ENCODE measurements around the gene ERAP2.
A peak's percentile ranks its signal among the peaks of the same experiment; 100 is the strongest.

Gene ERAP2

GRCh38 chr5:96885518-96886338 is 9.4 kb downstream of the ERAP2 start:
- peak; percentile 53 for TF ChIP-seq TAF1 (IDR thresholded peaks at IDR 0.05; ENCODE audit: low read depth, low read length)
- TF ChIP-seq SPI1 (IDR thresholded peaks at IDR 0.05; ENCODE audit: low read depth, low read length): peak; percentile 99
- no peak for TF ChIP-seq PAX5 (IDR thresholded peaks at IDR 0.05; ENCODE audit: insufficient read depth, low read length, severe bottlenecking)
- no peak for TF ChIP-seq POU2F2 (IDR thresholded peaks at IDR 0.05; ENCODE audit: low read depth, low read length)
- peak; percentile 64; the same call in 1 of the 2 replicates for TF ChIP-seq POLR2A (IDR thresholded peaks at IDR 0.05; ENCODE audit: low read depth, low read length)
- TF ChIP-seq POLR2AphosphoS5 (IDR thresholded peaks at IDR 0.05; ENCODE audit: low read depth, low read length): peak; percentile 53; the same call in 1 of the 2 replicates
- no peak for DNase-seq (ENCODE audit: insufficient read length, low spot score)
- peak; percentile 93 for FAIRE-seq

DNA sequence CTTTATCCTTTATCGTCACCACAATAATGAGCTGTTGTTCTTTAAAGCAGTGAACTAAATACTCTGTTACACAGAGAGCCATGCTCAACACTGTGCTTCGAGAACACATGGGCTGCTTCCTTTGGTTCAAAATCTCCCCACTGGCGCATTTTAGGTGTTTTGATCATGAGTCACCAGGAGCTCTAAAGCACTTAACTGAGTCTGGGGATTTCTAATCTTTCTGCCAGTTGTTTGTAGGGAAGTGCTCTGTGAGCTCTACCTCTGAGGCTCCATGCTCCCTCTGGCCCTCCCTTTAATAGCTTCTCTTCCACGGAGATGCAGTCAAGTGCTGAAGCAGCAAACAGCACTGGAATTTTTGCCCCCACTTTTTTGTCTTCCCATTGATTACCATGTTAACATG is 17.0 kb downstream of the ERAP2 start:
- TF ChIP-seq PAX5 (IDR thresholded peaks at IDR 0.05; ENCODE audit: insufficient read depth, low read length, severe bottlenecking) (no peak), POU2F2 (IDR thresholded peaks at IDR 0.05; ENCODE audit: low read depth, low read length) (no peak), SPI1 (IDR thresholded peaks at IDR 0.05; ENCODE audit: low read depth, low read length) (peak; percentile 20; the same call in 1 of the 2 replicates), POLR2A (IDR thresholded peaks at IDR 0.05; ENCODE audit: low read depth, low read length) (no peak), TAF1 (IDR thresholded peaks at IDR 0.05; ENCODE audit: low read depth, low read length) (no peak), POLR2AphosphoS5 (IDR thresholded peaks at IDR 0.05; ENCODE audit: low read depth, low read length) (no peak)
- DNase-seq (ENCODE audit: insufficient read length, low spot score) (no peak), FAIRE-seq (no peak)

DNA sequence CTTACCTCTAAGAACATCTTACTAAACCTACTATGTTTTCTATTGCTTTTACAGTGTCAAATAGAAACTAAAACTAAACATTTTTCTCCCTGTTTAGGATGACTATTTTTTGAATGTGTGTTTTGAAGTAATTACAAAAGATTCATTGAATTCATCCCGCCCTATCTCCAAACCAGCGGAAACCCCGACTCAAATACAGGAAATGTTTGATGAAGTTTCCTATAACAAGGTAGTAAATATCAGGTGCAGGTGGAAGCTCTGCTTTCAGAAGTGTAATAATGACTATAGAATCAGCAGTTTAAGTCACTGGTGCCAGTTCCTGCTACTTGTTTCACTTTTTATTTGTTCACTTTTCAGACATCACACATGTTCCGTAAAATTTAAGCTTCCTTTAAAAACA is 20.0 kb downstream of the ERAP2 start:
- DNase-seq (ENCODE audit: insufficient read length, low spot score): no peak
- TF ChIP-seq POLR2A (IDR thresholded peaks at IDR 0.05; ENCODE audit: low read depth, low read length) (no peak), SPI1 (IDR thresholded peaks at IDR 0.05; ENCODE audit: low read depth, low read length) (peak; percentile 59), PAX5 (IDR thresholded peaks at IDR 0.05; ENCODE audit: insufficient read depth, low read length, severe bottlenecking) (no peak)
- FAIRE-seq: peak; percentile 74

- no peak for TF ChIP-seq TAF1 (IDR thresholded peaks at IDR 0.05; ENCODE audit: low read depth, low read length)
- TF ChIP-seq POU2F2 (IDR thresholded peaks at IDR 0.05; ENCODE audit: low read depth, low read length): no peak
- no peak for TF ChIP-seq POLR2AphosphoS5 (IDR thresholded peaks at IDR 0.05; ENCODE audit: low read depth, low read length)
- TF ChIP-seq SPI1 (IDR thresholded peaks at IDR 0.05; ENCODE audit: low read depth, low read length): peak; percentile 99
- peak; percentile 92 for TF ChIP-seq PAX5 (IDR thresholded peaks at IDR 0.05; ENCODE audit: insufficient read depth, low read length, severe bottlenecking)
- TF ChIP-seq POLR2A (IDR thresholded peaks at IDR 0.05; ENCODE audit: low read depth, low read length): no peak
- FAIRE-seq: peak; percentile 90
- DNase-seq (ENCODE audit: insufficient read length, low spot score): no peak
These were observed 20.5 kb downstream of the ERAP2 start for GRCh38 chr5:96896806-96897205.

DNA sequence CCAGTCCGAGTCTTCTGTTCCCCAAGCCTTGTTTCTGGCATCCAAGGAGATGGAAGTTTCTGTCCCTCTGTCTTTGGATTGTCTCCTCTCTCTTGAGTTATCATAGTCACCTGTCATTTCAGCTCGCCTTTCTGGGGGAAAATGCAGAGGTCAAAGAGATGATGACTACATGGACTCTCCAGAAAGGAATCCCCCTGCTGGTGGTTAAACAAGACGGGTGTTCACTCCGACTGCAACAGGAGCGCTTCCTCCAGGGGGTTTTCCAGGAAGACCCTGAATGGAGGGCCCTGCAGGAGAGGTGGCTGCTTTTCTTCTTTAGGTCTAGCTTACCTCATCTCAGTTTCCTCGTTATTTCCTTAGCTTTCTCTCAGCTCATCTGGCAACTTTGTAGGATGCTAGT is 25.1 kb downstream of the ERAP2 start:
- no peak for TF ChIP-seq SPI1 (IDR thresholded peaks at IDR 0.05; ENCODE audit: low read depth, low read length)
- TF ChIP-seq PAX5 (IDR thresholded peaks at IDR 0.05; ENCODE audit: insufficient read depth, low read length, severe bottlenecking): no peak
- no peak for TF ChIP-seq POLR2AphosphoS5 (IDR thresholded peaks at IDR 0.05; ENCODE audit: low read depth, low read length)
- no peak for TF ChIP-seq POLR2A (IDR thresholded peaks at IDR 0.05; ENCODE audit: low read depth, low read length)
- TF ChIP-seq POU2F2 (IDR thresholded peaks at IDR 0.05; ENCODE audit: low read depth, low read length): no peak
- TF ChIP-seq TAF1 (IDR thresholded peaks at IDR 0.05; ENCODE audit: low read depth, low read length): no peak
- FAIRE-seq (no peak), DNase-seq (ENCODE audit: insufficient read length, low spot score) (no peak)

- no peak for TF ChIP-seq SPI1 (IDR thresholded peaks at IDR 0.05; ENCODE audit: low read depth, low read length)
- TF ChIP-seq PAX5 (IDR thresholded peaks at IDR 0.05; ENCODE audit: insufficient read depth, low read length, severe bottlenecking): no peak
- TF ChIP-seq TAF1 (IDR thresholded peaks at IDR 0.05; ENCODE audit: low read depth, low read length): no peak
- TF ChIP-seq POU2F2 (IDR thresholded peaks at IDR 0.05; ENCODE audit: low read depth, low read length): no peak
- no peak for TF ChIP-seq POLR2A (IDR thresholded peaks at IDR 0.05; ENCODE audit: low read depth, low read length)
- TF ChIP-seq POLR2AphosphoS5 (IDR thresholded peaks at IDR 0.05; ENCODE audit: low read depth, low read length): no peak
- DNase-seq (ENCODE audit: insufficient read length, low spot score): no peak
- FAIRE-seq: no peak
These were observed 25.5 kb downstream of the ERAP2 start for GRCh38 chr5:96901841-96902240.

- TF ChIP-seq SPI1 (IDR thresholded peaks at IDR 0.05; ENCODE audit: low read depth, low read length): no peak
- TF ChIP-seq POLR2A (IDR thresholded peaks at IDR 0.05; ENCODE audit: low read depth, low read length): no peak
- no peak for TF ChIP-seq POLR2AphosphoS5 (IDR thresholded peaks at IDR 0.05; ENCODE audit: low read depth, low read length)
- no peak for TF ChIP-seq POU2F2 (IDR thresholded peaks at IDR 0.05; ENCODE audit: low read depth, low read length)
- no peak for TF ChIP-seq TAF1 (IDR thresholded peaks at IDR 0.05; ENCODE audit: low read depth, low read length)
- TF ChIP-seq PAX5 (IDR thresholded peaks at IDR 0.05; ENCODE audit: insufficient read depth, low read length, severe bottlenecking): no peak
- no peak for DNase-seq (ENCODE audit: insufficient read length, low spot score)
- no peak for FAIRE-seq
These were observed 26.6 kb downstream of the ERAP2 start for GRCh38 chr5:96902876-96903275.

GRCh38 chr5:96903300-96903699 is 27.0 kb downstream of the ERAP2 start:
- TF ChIP-seq POLR2AphosphoS5 (IDR thresholded peaks at IDR 0.05; ENCODE audit: low read depth, low read length): no peak
- no peak for TF ChIP-seq POU2F2 (IDR thresholded peaks at IDR 0.05; ENCODE audit: low read depth, low read length)
- no peak for TF ChIP-seq TAF1 (IDR thresholded peaks at IDR 0.05; ENCODE audit: low read depth, low read length)
- no peak for TF ChIP-seq SPI1 (IDR thresholded peaks at IDR 0.05; ENCODE audit: low read depth, low read length)
- TF ChIP-seq POLR2A (IDR thresholded peaks at IDR 0.05; ENCODE audit: low read depth, low read length): no peak
- no peak for TF ChIP-seq PAX5 (IDR thresholded peaks at IDR 0.05; ENCODE audit: insufficient read depth, low read length, severe bottlenecking)
- peak; percentile 50 for FAIRE-seq

DNA sequence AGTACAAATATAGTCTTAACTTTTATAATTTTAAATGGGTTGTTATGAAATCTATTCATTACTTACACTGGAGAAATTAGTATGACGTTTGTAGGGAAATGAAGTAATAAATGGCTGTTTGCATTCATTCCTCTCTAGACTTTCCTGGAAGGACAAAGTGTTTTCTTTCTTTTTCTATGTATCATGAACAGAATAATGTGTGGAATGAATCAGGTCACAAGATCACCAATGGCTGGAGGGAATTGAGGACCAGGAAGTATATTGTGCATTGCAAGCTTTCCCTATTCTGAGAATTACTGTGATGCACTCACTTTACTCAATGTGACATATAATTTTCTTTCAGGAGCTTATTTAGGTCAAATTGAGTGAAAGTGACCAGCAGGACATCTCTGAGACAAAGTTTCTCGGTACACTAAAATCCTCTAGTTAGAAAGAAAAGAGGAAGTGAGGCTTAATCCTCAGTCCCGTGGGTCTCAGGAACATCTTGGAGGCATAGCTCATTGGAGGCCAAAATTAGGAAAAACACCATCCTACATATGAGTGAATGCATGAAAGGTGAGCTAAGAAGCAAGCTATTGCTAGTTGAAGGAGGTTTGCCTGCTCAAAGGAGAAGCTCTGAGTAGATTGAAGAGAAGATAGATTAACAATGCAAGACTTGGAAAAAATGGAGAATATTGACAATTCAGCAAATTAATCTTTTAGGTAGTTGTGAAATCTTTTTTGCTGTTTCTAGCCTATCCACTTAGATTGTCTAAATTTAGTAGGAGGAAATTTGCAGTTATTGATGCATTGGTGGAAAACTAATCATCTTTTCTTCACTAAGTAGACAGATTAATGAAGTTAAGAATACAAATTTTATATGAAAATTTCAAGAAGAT is 28.0 kb downstream of the ERAP2 start:
- TF ChIP-seq SPI1 (IDR thresholded peaks at IDR 0.05; ENCODE audit: low read depth, low read length) (peak; percentile 91), POLR2A (IDR thresholded peaks at IDR 0.05; ENCODE audit: low read depth, low read length) (no peak), PAX5 (IDR thresholded peaks at IDR 0.05; ENCODE audit: insufficient read depth, low read length, severe bottlenecking) (no peak)
- DNase-seq (ENCODE audit: insufficient read length, low spot score): no peak
- FAIRE-seq: no peak

More at GRCh38 chr5:96903300-96903699, 27.0 kb downstream of the ERAP2 start:
- DNase-seq (ENCODE audit: insufficient read length, low spot score): no peak

All from GM12891 (cell line).